H1 (cell line): ENCODE data around the gene AFAP1L2. TPM values are rescaled to one million over a fixed set of nuclear protein-coding genes. Genes with fewer than 3 reads are reported as not detected.

Experiments used
- CTCF ChIA-PET: fragments of 300-600 bp; sonication (Branson Sonifier 250); formaldehyde crosslinking; loops from one replicate; lab custom pipeline; 2021; ENCODE audit not compliant: partially characterized antibody; lab: Charles Lee
- POLR2A ChIA-PET: fragments of 300-600 bp; sonication (Branson Sonifier 250); formaldehyde crosslinking; loops from one replicate; lab custom pipeline; 2021; ENCODE audit warnings: inconsistent platforms; ENCODE audit not compliant: partially characterized antibody; lab: Charles Lee
- DNase-seq, 2 experiments: peaks; one replicate each; pipeline versions ENCODE4 v3.0.0 to v3.0.0-alpha.2; 2010 to 2022; ENCODE audit warnings: low spot score in 2 of 2, low read depth in 1 of 2, mixed read lengths in 1 of 2
- FAIRE-seq: peaks from 2 replicates; lab custom pipeline; 2011; peaks lifted over from hg19 to GRCh38; lab: Jason Lieb, UNC
- H2AFZ ChIP-seq: 2 replicates; pipeline ENCODE4 v1.8.1; 2012; ENCODE audit warnings: low read length, inconsistent platforms
- H2AK5ac ChIP-seq: 2 replicates; pipeline ENCODE4 v1.6.1; 2013; ENCODE audit warnings: low read depth, low read length
- H2BK120ac ChIP-seq: replicated peaks from 2 replicates; pipeline ENCODE3; 2013; ENCODE audit warnings: low read depth, low read length, inconsistent platforms
- H2BK12ac ChIP-seq: 2 replicates; pipeline ENCODE4 v1.6.1; 2013; ENCODE audit warnings: low read depth, low read length
- H2BK15ac ChIP-seq: 2 replicates; pipeline ENCODE4 v1.6.1; 2013; ENCODE audit warnings: low read length
- H2BK20ac ChIP-seq: 2 replicates; pipeline ENCODE4 v1.6.1; 2013; ENCODE audit warnings: low read length
- H2BK5ac ChIP-seq: 2 replicates; pipeline ENCODE4 v1.6.1; 2013; ENCODE audit warnings: low read depth, low read length
- H3K14ac ChIP-seq: 2 replicates; pipeline ENCODE4 v1.6.1; 2013; ENCODE audit warnings: inconsistent platforms; ENCODE audit not compliant: insufficient read length
- H3K18ac ChIP-seq: 2 replicates; pipeline ENCODE4 v1.6.1; 2013; ENCODE audit warnings: low read length; ENCODE audit errors: extremely low read depth
- H3K23ac ChIP-seq: 2 replicates; pipeline ENCODE4 v1.6.1; 2013; ENCODE audit warnings: inconsistent platforms; ENCODE audit not compliant: insufficient read length
- H3K23me2 ChIP-seq: 2 replicates; pipeline ENCODE4 v1.6.1; 2013; ENCODE audit warnings: low read depth, low read length
- H3K27ac ChIP-seq: 2 replicates; pipeline ENCODE4 v1.6.1; 2011; ENCODE audit warnings: low read depth, low read length, inconsistent platforms
- H3K27me3 ChIP-seq, 4 experiments: replicated peaks in 1 of 4; 1 replicate in 1 of 4; 2 replicates in 3 of 4; pipeline versions ENCODE4 v1.6.1 to v1.8.1; 2011 to 2013; ENCODE audit warnings: low read length in 3 of 4, mild to moderate bottlenecking in 3 of 4, inconsistent platforms in 2 of 4, mixed read lengths in 2 of 4, moderate library complexity in 1 of 4; ENCODE audit not compliant: control insufficient read depth in 3 of 4, insufficient read depth in 3 of 4; ENCODE audit errors: extremely low read depth in 1 of 4
- H3K36me3 ChIP-seq, 4 experiments: 2 replicates each; pipeline versions ENCODE4 v1.6.1 to v1.8.1; 2011 to 2013; ENCODE audit warnings: mild to moderate bottlenecking in 4 of 4, low read length in 3 of 4, moderate library complexity in 2 of 4, control low read depth in 1 of 4, inconsistent platforms in 1 of 4; ENCODE audit not compliant: insufficient read depth in 4 of 4, control insufficient read depth in 2 of 4
- H3K4ac ChIP-seq: replicated peaks from 2 replicates; pipeline ENCODE3; 2013; ENCODE audit warnings: low read length, low read depth, mixed read lengths, inconsistent platforms; ENCODE audit not compliant: insufficient read length
- H3K4me1 ChIP-seq, 4 experiments: replicated peaks in 1 of 4; 1 replicate in 1 of 4; 2 replicates in 3 of 4; pipeline versions ENCODE4 v1.6.1 to v1.8.1; 2011 to 2013; ENCODE audit warnings: low read length in 3 of 4, inconsistent platforms in 2 of 4, mixed read lengths in 1 of 4; ENCODE audit not compliant: insufficient read depth in 4 of 4, control insufficient read depth in 3 of 4
- H3K4me2 ChIP-seq, 2 experiments: 2 replicates each; pipeline versions ENCODE4 v1.6.1 to v1.8.1; 2011 to 2013; ENCODE audit warnings: low read depth in 2 of 2, low read length in 2 of 2, control low read depth in 1 of 2, inconsistent platforms in 1 of 2, mild to moderate bottlenecking in 1 of 2; ENCODE audit not compliant: insufficient read depth in 1 of 2
- H3K4me3 ChIP-seq, 4 experiments: fragments of 200-600, 300-600 bp in 1 of 4; sonication (generic), shearing (Covaris generic), sonication (Bioruptor Twin) in 1 of 4; 2 replicates each; pipeline versions ENCODE4 v1.5.1 to v1.8.1; 2011 to 2016; ENCODE audit warnings: low read length in 4 of 4, low read depth in 3 of 4, control low read depth in 2 of 4, inconsistent platforms in 2 of 4, mild to moderate bottlenecking in 2 of 4, mixed read lengths in 1 of 4, moderate library complexity in 1 of 4; ENCODE audit not compliant: insufficient read depth in 2 of 4; ENCODE audit errors: extremely low read depth in 1 of 4
- H3K56ac ChIP-seq: replicated peaks from 2 replicates; pipeline ENCODE3; 2013; ENCODE audit warnings: low read depth, mild to moderate bottlenecking, mixed read lengths, low read length, inconsistent platforms; ENCODE audit not compliant: insufficient read length
- H3K79me1 ChIP-seq: 2 replicates; pipeline ENCODE4 v1.6.1; 2013; ENCODE audit warnings: low read depth, low read length, control low read depth
- H3K79me2 ChIP-seq, 2 experiments: 2 replicates each; pipeline versions ENCODE4 v1.6.1 to v1.8.1; 2012 to 2013; ENCODE audit warnings: low read length in 2 of 2, mild to moderate bottlenecking in 2 of 2, inconsistent platforms in 1 of 2; ENCODE audit not compliant: insufficient read depth in 2 of 2, control insufficient read depth in 1 of 2
- H3K9ac ChIP-seq, 4 experiments: replicated peaks in 1 of 4; 1 replicate in 1 of 4; 2 replicates in 3 of 4; pipeline versions ENCODE4 v1.6.1 to v1.8.1; 2011 to 2013; ENCODE audit warnings: low read depth in 3 of 4, low read length in 3 of 4, control low read depth in 2 of 4, mild to moderate bottlenecking in 2 of 4, moderate library complexity in 2 of 4, inconsistent platforms in 1 of 4; ENCODE audit errors: extremely low read depth in 1 of 4
- H3K9me3 ChIP-seq, 2 experiments: 2 replicates each; pipeline versions ENCODE4 v1.6.1 to v1.8.1; 2012 to 2013; ENCODE audit warnings: mild to moderate bottlenecking in 2 of 2, moderate library complexity in 2 of 2, control low read depth in 1 of 2, inconsistent platforms in 1 of 2, low read depth in 1 of 2, low read length in 1 of 2, mixed read lengths in 1 of 2; ENCODE audit not compliant: insufficient read depth in 2 of 2
- H4K20me1 ChIP-seq, 2 experiments: replicated peaks in 1 of 2; 2 replicates each; pipeline versions ENCODE3 to v1.8.1; 2011 to 2013; ENCODE audit warnings: inconsistent platforms in 2 of 2, low read length in 2 of 2, mild to moderate bottlenecking in 1 of 2; ENCODE audit not compliant: insufficient read depth in 2 of 2, control insufficient read depth in 1 of 2
- H4K5ac ChIP-seq: 2 replicates; pipeline ENCODE4 v1.6.1; 2013; ENCODE audit warnings: low read length, low read depth, mixed read lengths, inconsistent platforms; ENCODE audit not compliant: insufficient read length
- H4K8ac ChIP-seq: 2 replicates; pipeline ENCODE4 v1.8.0; 2013; ENCODE audit warnings: mild to moderate bottlenecking, moderate library complexity, low read length, inconsistent platforms; ENCODE audit not compliant: insufficient read depth; ENCODE audit errors: extremely low read depth
- H4K91ac ChIP-seq: replicated peaks from 2 replicates; pipeline ENCODE3; 2013; ENCODE audit warnings: low read length, mixed read lengths, inconsistent platforms; ENCODE audit not compliant: insufficient read length
- ASH2L ChIP-seq: fragments of 200-600, 300-600 bp; sonication (generic); IDR thresholded peaks from one replicate; pipeline ENCODE4 v1.7.1; 2017; ENCODE audit warnings: low read length
- ATF2 ChIP-seq: IDR thresholded peaks from 2 replicates; pipeline ENCODE4 v1.6.1; 2012; ENCODE audit warnings: low read length, inconsistent platforms
- EGR1 ChIP-seq: IDR thresholded peaks from 2 replicates; pipeline ENCODE4 v1.6.1; 2011; ENCODE audit warnings: low read depth, low read length, borderline replicate concordance
- KDM5A ChIP-seq: fragments of 200-600 bp; IDR thresholded peaks from 2 replicates; pipeline ENCODE4 v1.7.1; 2012; ENCODE audit warnings: mild to moderate bottlenecking, low read length, inconsistent platforms, mixed read lengths
- TAF1 ChIP-seq: IDR thresholded peaks from 2 replicates; pipeline ENCODE4 v1.6.1; 2011; ENCODE audit warnings: mild to moderate bottlenecking, low read depth, low read length
- TCF12 ChIP-seq: IDR thresholded peaks from 2 replicates; pipeline ENCODE4 v1.6.1; 2011; ENCODE audit warnings: low read depth, mild to moderate bottlenecking, low read length
- WGBS, 2 experiments: shearing (Covaris generic) in 1 of 2; methylation state at CpG; one replicate each; pipeline versions ENCODE4 v1.1.6 to v1.1.7; 2013 to 2015; ENCODE audit warnings: low lambda C conversion rate in 2 of 2, mixed read lengths in 2 of 2, inconsistent platforms in 1 of 2, low coverage in 1 of 2, missing lambda C conversion rate in 1 of 2; ENCODE audit not compliant: insufficient replicate concordance in 2 of 2, insufficient coverage in 1 of 2, insufficient read length in 1 of 2; ENCODE audit errors: extremely low coverage in 1 of 2, missing lambda C conversion rate in 1 of 2; 5-methylcytosine and 5-hydroxymethylcytosine counted together
- polyA plus RNA-seq, 7 experiments: library from polyadenylated mRNA; depleted of rRNA in 3 of 7; stranded (reverse) in 5 of 7; unstranded in 2 of 7; fragments of >200 nt in 5 of 7; fragments of 200-250 nt in 2 of 7; gene quantifications; 1 replicate in 5 of 7; 2 replicates in 1 of 7; 4 replicates in 1 of 7; pipeline versions ENCODE4 v1.2.1 to v1.2.3, GENCODE V29; 2011 to 2013; ENCODE audit warnings: missing spikeins in 2 of 7, mixed read lengths in 2 of 7
- total RNA-seq: library from RNA; stranded (reverse); fragmentation: NEBNext Ultra II Directional; extraction: Animal tissue kit (Norgen Biotek cat#: 25700); gene quantifications from 2 replicates; pipeline ENCODE4 v1.2.1, GENCODE V29; 2021

Gene AFAP1L2
- total and polyA plus RNA-seq, 2 of the 8 experiments (the other 6 are each of a cell fraction or from before 2014, with no cell fraction given) = 3.9 to 6.4 TPM

- DNase-seq (no peak), FAIRE-seq (no peak)
- peak overlapping the region; percentile 4; the same call in 1 of the 2 replicates for H4K8ac ChIP-seq
- H4K20me1 ChIP-seq = no peaks in the 10 kb centered on the region
- no peak overlapping the region for H2BK120ac ChIP-seq
- no peaks in the 10 kb centered on the region for H3K27me3 ChIP-seq
- H3K9me3 ChIP-seq = no peaks in the 10 kb centered on the region
- no peaks in the 10 kb centered on the region for H3K79me2 ChIP-seq
- POLR2A ChIA-PET = no interaction called here
- no peak overlapping the region for H3K9ac ChIP-seq
- no peak overlapping the region for H4K5ac ChIP-seq
- no peak overlapping the region for H3K23ac ChIP-seq
- no peaks in the 10 kb centered on the region for H3K36me3 ChIP-seq
- H2AK5ac ChIP-seq = no peak overlapping the region
- WGBS, 2 experiments = 94% methylated on average over 6 of the region's 6 CpGs; no CpG with 5 or more reads in 1 of the 2 experiments
- no peak overlapping the region for H3K4me2 ChIP-seq
- H2BK15ac ChIP-seq = no peak overlapping the region
- H3K4me3 ChIP-seq = no peak overlapping the region
- H3K14ac ChIP-seq = no peak overlapping the region
- H3K27ac ChIP-seq = no peak overlapping the region
- no peak overlapping the region for H3K18ac ChIP-seq
- TF ChIP-seq ASH2L (no peak), KDM5A (no peak), ATF2 (no peak), TCF12 (no peak), TAF1 (no peak), EGR1 (no peak)
- H2BK20ac ChIP-seq = no peak overlapping the region
- CTCF ChIA-PET = interaction anchor here (0.6 to 2.7 kb wide), 5 partner anchors 17 to 130 kb away, joined by 3 to 10 read pairs (median 3); no protein-coding TSS in a partner anchor
- no peaks in the 10 kb centered on the region; a peak in 1 of 7 replicates for H3K4me1 ChIP-seq
- H3K4ac ChIP-seq = no peak overlapping the region
- no peak overlapping the region for H2AFZ ChIP-seq
- H3K56ac ChIP-seq = no peak overlapping the region
- H3K79me1 ChIP-seq = no peaks in the 10 kb centered on the region
- H3K23me2 ChIP-seq = no peaks in the 10 kb centered on the region
- H2BK12ac ChIP-seq = no peak overlapping the region
- 0 out of 2 replicates have a peak overlapping the region, but pooled peaks have one; percentile 75 for H2BK5ac ChIP-seq
- no peak overlapping the region for H4K91ac ChIP-seq
These were observed 75.4 kb downstream of the AFAP1L2 start for GRCh38 chr10:114328874-114329273.
